ENCODE results near the gene MIGA1.
"Not testable (repeated sequence)": the region's sequence is repeated elsewhere in the genome, so short reads cannot be mapped to it uniquely, and the experiment has no call there.

The MIGA1 gene

GRCh38 chr1:77900687-77901293 lies 121.3 kb downstream of the MIGA1 start:
- in situ Hi-C loops (cut with HindIII; ENCODE audit: low sequenced_read_pairs) = no loop called here

- in situ Hi-C loops (cut with HindIII; ENCODE audit: low sequenced_read_pairs) = no loop called here
Observed at GRCh38 chr1:77905603-77906002, 126.2 kb downstream of the MIGA1 start.

- in situ Hi-C loops (cut with HindIII; ENCODE audit: low sequenced_read_pairs) = no loop called here
Observed at GRCh38 chr1:77906019-77906545, 126.6 kb downstream of the MIGA1 start.

- in situ Hi-C loops (cut with HindIII; ENCODE audit: low sequenced_read_pairs) = no loop called here
Observed at GRCh38 chr1:77906624-77907023, 127.2 kb downstream of the MIGA1 start.

GRCh38 chr1:77910116-77910515 lies 130.7 kb downstream of the MIGA1 start:
- in situ Hi-C loops (cut with HindIII; ENCODE audit: low sequenced_read_pairs) = no loop called here

GRCh38 chr1:77918918-77919317 lies 139.5 kb downstream of the MIGA1 start:
- in situ Hi-C loops (cut with HindIII; ENCODE audit: low sequenced_read_pairs) = not testable (repeated sequence)

GRCh38 chr1:77925518-77925917 lies 146.1 kb downstream of the MIGA1 start:
- in situ Hi-C loops (cut with HindIII; ENCODE audit: low sequenced_read_pairs) = no loop called here

- in situ Hi-C loops (cut with HindIII; ENCODE audit: low sequenced_read_pairs) = no loop called here
Observed at GRCh38 chr1:77925956-77926355, 146.5 kb downstream of the MIGA1 start.

- in situ Hi-C loops (cut with HindIII; ENCODE audit: low sequenced_read_pairs) = no loop called here
Observed at GRCh38 chr1:77926561-77927357, 147.3 kb downstream of the MIGA1 start.

GRCh38 chr1:77927414-77927813 lies 148.0 kb downstream of the MIGA1 start:
- in situ Hi-C loops (cut with HindIII; ENCODE audit: low sequenced_read_pairs) = no loop called here

Measured in endothelial cell of hepatic sinusoid (primary cell).